GM23338 (cell line): ENCODE measurements around the gene PRSS58. TPM values are rescaled to one million over a fixed set of nuclear protein-coding genes. Genes with fewer than 3 reads are reported as not detected.

Experiments
- ATAC-seq: fragments of 200-7000 bp; cut with Tn5 transposase; 3 replicates; pipeline ENCODE4 v1.9.1; 2020
- DNase-seq: peaks from one replicate; pipeline ENCODE4 v3.0.0-alpha.2; 2015; ENCODE audit warnings: low spot score
- H2AFZ ChIP-seq: fragments of 200-600 bp; sonication (generic); 2 replicates; pipeline ENCODE4 v1.8.0; 2016; ENCODE audit warnings: antibody characterized with exemption, mild to moderate bottlenecking, moderate library complexity
- H3F3A ChIP-seq: fragments of 200-600 bp; sonication (generic); replicated peaks from 2 replicates; pipeline ENCODE4 v1.8.0; 2017; ENCODE audit warnings: antibody characterized with exemption, mixed run types, low read depth
- H3K27ac ChIP-seq: fragments of 200-600 bp; sonication (generic); 2 replicates; pipeline ENCODE4 v1.6.1; 2016; ENCODE audit warnings: low read depth
- H3K27me3 ChIP-seq: fragments of 200-600 bp; sonication (generic); 2 replicates; pipeline ENCODE4 v1.8.0; 2016; ENCODE audit warnings: mild to moderate bottlenecking, mixed run types, moderate library complexity; ENCODE audit not compliant: insufficient read depth
- H3K36me3 ChIP-seq: fragments of 200-600 bp; sonication (generic); 2 replicates; pipeline ENCODE4 v1.8.0; 2016; ENCODE audit warnings: mild to moderate bottlenecking; ENCODE audit not compliant: insufficient read depth
- H3K4me1 ChIP-seq: fragments of 200-600 bp; sonication (generic); 2 replicates; pipeline ENCODE4 v1.8.0; 2016; ENCODE audit warnings: mild to moderate bottlenecking, moderate library complexity; ENCODE audit not compliant: insufficient read depth
- H3K4me2 ChIP-seq: fragments of 200-600 bp; sonication (generic); 2 replicates; pipeline ENCODE4 v1.7.1; 2017; ENCODE audit warnings: mixed run types
- H3K4me3 ChIP-seq: fragments of 200-600 bp; sonication (generic); 2 replicates; pipeline ENCODE4 v1.6.1; 2016; ENCODE audit warnings: mixed run types
- H3K79me2 ChIP-seq: fragments of 200-600 bp; sonication (generic); replicated peaks from 2 replicates; pipeline ENCODE4 v1.8.0; 2017; ENCODE audit warnings: mild to moderate bottlenecking; ENCODE audit not compliant: insufficient read depth
- H3K9me2 ChIP-seq: fragments of 200-600 bp; sonication (generic); 2 replicates; pipeline ENCODE4 v1.8.0; 2017; ENCODE audit not compliant: insufficient read depth
- H4K20me1 ChIP-seq: fragments of 200-600 bp; sonication (generic); replicated peaks from 2 replicates; pipeline ENCODE4 v1.8.0; 2017; ENCODE audit warnings: mild to moderate bottlenecking; ENCODE audit not compliant: insufficient read depth
- H3K27ac Mint-ChIP-seq: 2 replicates; pipeline ENCODE4 v1.8.0; 2020; ENCODE audit warnings: inconsistent platforms, mild to moderate bottlenecking, moderate library complexity, mixed read lengths
- H3K27me3 Mint-ChIP-seq: 3 replicates; pipeline ENCODE4 v1.8.0; 2022; ENCODE audit warnings: low read depth, mild to moderate bottlenecking, moderate library complexity, mixed read lengths, inconsistent platforms; ENCODE audit not compliant: insufficient read depth, poor library complexity
- H3K36me3 Mint-ChIP-seq: 3 replicates; pipeline ENCODE4 v1.8.0; 2021; ENCODE audit warnings: low read depth, mild to moderate bottlenecking, inconsistent platforms, moderate library complexity, mixed read lengths
- H3K4me1 Mint-ChIP-seq: 3 replicates; pipeline ENCODE4 v1.8.0; 2020; ENCODE audit warnings: mild to moderate bottlenecking, inconsistent platforms, mixed read lengths
- H3K4me3 Mint-ChIP-seq: 3 replicates; pipeline ENCODE4 v1.8.0; 2021; ENCODE audit warnings: moderate library complexity, mild to moderate bottlenecking, inconsistent platforms, mixed read lengths
- H3K9me3 Mint-ChIP-seq: 3 replicates; pipeline ENCODE4 v1.8.0; 2020; ENCODE audit warnings: moderate library complexity, mild to moderate bottlenecking, inconsistent platforms, mixed read lengths
- CREB1 ChIP-seq: fragments of 250-450 bp; sonication (Bioruptor Pico); IDR thresholded peaks from 2 replicates; pipeline ENCODE4 v1.5.0; 2020; ENCODE audit warnings: low read depth, mild to moderate bottlenecking, moderate library complexity
- CTCF ChIP-seq, 2 experiments: fragments of 200-600 bp in 1 of 2; sonication (generic) in 1 of 2; conservative IDR thresholded peaks; 2 replicates each; pipeline versions ENCODE4 v1.5.1 to v1.6.1; 2016 to 2017; ENCODE audit warnings: antibody characterized with exemption in 2 of 2, low read depth in 2 of 2, mild to moderate bottlenecking in 2 of 2, moderate library complexity in 1 of 2
- ETS1 ChIP-seq: IDR thresholded peaks from 2 replicates; pipeline ENCODE4 v1.6.1; 2016; ENCODE audit warnings: antibody characterized with exemption
- EZH2 ChIP-seq: fragments of 200-600 bp; sonication (generic); IDR thresholded peaks from one replicate; pipeline ENCODE4 v1.8.0; 2017; ENCODE audit warnings: antibody characterized with exemption, mild to moderate bottlenecking, low read depth; ENCODE audit not compliant: unreplicated experiment
- EZH2phosphoT487 ChIP-seq: fragments of 200-600 bp; sonication (generic); IDR thresholded peaks from one replicate; pipeline ENCODE4 v1.8.1; 2018; ENCODE audit warnings: antibody characterized with exemption; ENCODE audit not compliant: unreplicated experiment
- JUNB ChIP-seq: IDR thresholded peaks from one replicate; pipeline ENCODE4 v1.6.1; 2016; ENCODE audit warnings: antibody characterized with exemption; ENCODE audit not compliant: unreplicated experiment
- POLR2AphosphoS5 ChIP-seq: IDR thresholded peaks from 2 replicates; pipeline ENCODE4 v1.6.1; 2016; ENCODE audit warnings: antibody characterized with exemption, low read depth
- REST ChIP-seq: IDR thresholded peaks from one replicate; pipeline ENCODE4 v1.6.1; 2018; ENCODE audit warnings: antibody characterized with exemption; ENCODE audit not compliant: unreplicated experiment
- STAT1 ChIP-seq: IDR thresholded peaks from one replicate; pipeline ENCODE4 v1.6.1; 2016; ENCODE audit warnings: antibody characterized with exemption; ENCODE audit not compliant: unreplicated experiment
- polyA plus RNA-seq: library from polyadenylated mRNA; unstranded; fragments of >200 nt; fragmentation: Nextera tagmentation; extraction: Ambion mirVana; gene quantifications from 2 replicates; pipeline ENCODE4 v1.2.1, GENCODE V29; 2016
- total RNA-seq: library from RNA; depleted of rRNA; stranded (reverse); fragments of >200 nt; shearing (Covaris generic); gene quantifications from 2 replicates; pipeline ENCODE4 v1.2.3, GENCODE V29; 2014

Gene PRSS58
- total and polyA plus RNA-seq, 2 experiments from 2014 or later: not detected

GRCh38 chr7:142298009-142298408, 40.2 kb upstream of the PRSS58 start:
- Histone ChIP-seq H3K4me2 (no peak overlapping the region), H4K20me1 (no peaks in the 10 kb centered on the region), H2AFZ (no peak overlapping the region), H3F3A (no peaks in the 10 kb centered on the region), H3K36me3 (no peaks in the 10 kb centered on the region), H3K27ac (no peak overlapping the region), H3K79me2 (no peaks in the 10 kb centered on the region), H3K4me1 (no peaks in the 10 kb centered on the region; the same call in 1 of the 2 replicates), H3K27me3 (peaks cover 3% of the 10 kb centered on the region; the same call in 1 of the 2 replicates), H3K9me2 (peaks cover 10% of the 10 kb centered on the region; the same call in 1 of the 2 replicates), H3K4me3 (no peak overlapping the region)
- Mint-ChIP-seq H3K36me3 (no peaks in the 10 kb centered on the region), H3K9me3 (no peaks in the 10 kb centered on the region; the same call in 2 of the 3 replicates), H3K4me3 (no peak overlapping the region), H3K4me1 (peaks cover 9% of the 10 kb centered on the region), H3K27me3 (peaks cover 13% of the 10 kb centered on the region), H3K27ac (no peak overlapping the region)
- DNase-seq (peak; percentile 88), ATAC-seq (peak; percentile 86)
- TF ChIP-seq STAT1: no peak
- TF ChIP-seq EZH2phosphoT487: no peak
- TF ChIP-seq CTCF (conservative IDR thresholded peaks at IDR 0.05; ENCODE audit: low read depth in 2 of 2): peak; percentile 64 to 79

GRCh38 chr7:142280263-142280662, 22.4 kb upstream of the PRSS58 start:
- no peaks in the 10 kb centered on the region for H3K36me3 ChIP-seq
- H3K4me3 Mint-ChIP-seq: no peak overlapping the region
- H3K27ac ChIP-seq: no peak overlapping the region
- H4K20me1 ChIP-seq: no peaks in the 10 kb centered on the region
- H3K36me3 Mint-ChIP-seq: 0 out of 3 replicates have a peak, but pooled peaks cover 7% of the 10 kb centered on the region
- H3K9me2 ChIP-seq: no peaks in the 10 kb centered on the region
- no peak for ATAC-seq
- no peak overlapping the region for H3K4me2 ChIP-seq
- no peaks in the 10 kb centered on the region for H3K79me2 ChIP-seq
- DNase-seq: no peak
- H2AFZ ChIP-seq: no peak overlapping the region
- H3K27me3 Mint-ChIP-seq: no peaks in the 10 kb centered on the region
- H3K4me1 ChIP-seq: no peaks in the 10 kb centered on the region
- no peak overlapping the region for H3K4me3 ChIP-seq
- H3K27ac Mint-ChIP-seq: no peak overlapping the region
- H3F3A ChIP-seq: no peaks in the 10 kb centered on the region
- H3K9me3 Mint-ChIP-seq: peaks cover 16% of the 10 kb centered on the region
- H3K4me1 Mint-ChIP-seq: no peaks in the 10 kb centered on the region
- no peaks in the 10 kb centered on the region for H3K27me3 ChIP-seq
- TF ChIP-seq CREB1 (no peak), ETS1 (no peak), REST (no peak), STAT1 (no peak), EZH2 (no peak), JUNB (no peak), CTCF (conservative IDR thresholded peaks at IDR 0.05; ENCODE audit: low read depth in 2 of 2) (no peak), POLR2AphosphoS5 (no peak)
